HCT116 (cell line): ENCODE data around the gene TMEM235. TPM values are rescaled to one million over a fixed set of nuclear protein-coding genes. Genes with fewer than 3 reads are reported as not detected.

ENCODE experiments used
- ATAC-seq: fragments of 200-7000 bp; cut with Tn5 transposase; 2 replicates; pipeline ENCODE4 v1.9.1; 2020; ENCODE audit warnings: mild to moderate bottlenecking, moderate library complexity
- BruUV-seq: library from RNA; stranded (reverse); fragments of 400-500 nt; replicated peaks from 2 replicates; lab custom pipeline; 2021; lab: Mats Ljungman, UMichigan
- CTCF ChIA-PET: fragments of 300-600 bp; sonication (Branson Sonifier 250); formaldehyde crosslinking; loops from one replicate; lab custom pipeline; 2021; ENCODE audit warnings: antibody characterized with exemption; lab: Charles Lee
- POLR2A ChIA-PET: fragments of 300-600, 350-600 bp; sonication (Branson Sonifier 250); formaldehyde crosslinking; loops from one replicate; lab custom pipeline; 2021; ENCODE audit warnings: antibody characterized with exemption; lab: Charles Lee
- RAD21 ChIA-PET, 2 experiments: fragments of 300-600 bp; sonication (Branson Sonifier 250); formaldehyde crosslinking; loops; one replicate each; lab custom pipeline; 2023; ENCODE audit warnings: low total read pairs in 2 of 2; ENCODE audit not compliant: uncharacterized antibody in 2 of 2, unreplicated experiment in 2 of 2, low non-redundant PET in 1 of 2; lab: Charles Lee
- DNase-seq: peaks from one replicate; pipeline ENCODE4 v3.0.0-alpha.2; 2010; ENCODE audit warnings: low read depth, low spot score
- H2AFZ ChIP-seq: fragments of 200-600 bp; shearing (Covaris generic), sonication (generic); 2 replicates; pipeline ENCODE4 v1.6.1; 2017; ENCODE audit warnings: low read depth, mixed run types, mixed read lengths, antibody characterized with exemption, low read length; ENCODE audit not compliant: poor library complexity, severe bottlenecking
- H3K27ac ChIP-seq: 2 replicates; pipeline ENCODE4 v1.5.1; 2012; ENCODE audit warnings: low read depth, low read length
- H3K27me3 ChIP-seq: fragments of 200-600 bp; sonication (generic); 2 replicates; pipeline ENCODE4 v1.6.1; 2016; ENCODE audit warnings: mixed run types, low read length, mixed read lengths; ENCODE audit not compliant: insufficient read depth
- H3K36me3 ChIP-seq, 2 experiments: fragments of 200-500 bp in 1 of 2; fragments of 200-600 bp in 1 of 2; sonication (Bioruptor generic) in 1 of 2; sonication (generic) in 1 of 2; 2 replicates each; pipeline versions ENCODE4 v1.5.1 to v1.6.1; 2014 to 2016; ENCODE audit warnings: low read length in 2 of 2, inconsistent platforms in 1 of 2, mixed read lengths in 1 of 2, mixed run types in 1 of 2; ENCODE audit not compliant: insufficient read depth in 2 of 2, control insufficient read depth in 1 of 2
- H3K4me1 ChIP-seq, 2 experiments: fragments of 200-600 bp in 1 of 2; sonication (generic) in 1 of 2; 2 replicates each; pipeline versions ENCODE4 v1.5.1 to v1.6.1; 2012 to 2017; ENCODE audit warnings: low read length in 2 of 2, inconsistent platforms in 1 of 2, mild to moderate bottlenecking in 1 of 2, mixed read lengths in 1 of 2, mixed run types in 1 of 2, moderate library complexity in 1 of 2; ENCODE audit not compliant: insufficient read depth in 2 of 2, control insufficient read depth in 1 of 2
- H3K4me2 ChIP-seq: fragments of 200-600 bp; sonication (generic); 2 replicates; pipeline ENCODE4 v1.6.1; 2017; ENCODE audit warnings: mixed run types, low read length, mixed read lengths
- H3K4me3 ChIP-seq, 2 experiments: fragments of 200-600 bp in 1 of 2; sonication (generic) in 1 of 2; replicated peaks in 1 of 2; 2 replicates each; pipeline ENCODE4 v1.5.1; 2011 to 2016; ENCODE audit warnings: low read length in 2 of 2, control low read depth in 1 of 2, low read depth in 1 of 2, mild to moderate bottlenecking in 1 of 2, mixed read lengths in 1 of 2, mixed run types in 1 of 2
- H3K79me2 ChIP-seq: fragments of 200-600 bp; sonication (generic); 2 replicates; pipeline ENCODE4 v1.6.1; 2017; ENCODE audit warnings: mild to moderate bottlenecking, mixed run types, low read length, moderate library complexity, mixed read lengths; ENCODE audit not compliant: insufficient read depth
- H3K9ac ChIP-seq: fragments of 200-600 bp; sonication (generic); 2 replicates; pipeline ENCODE4 v1.6.1; 2016; ENCODE audit warnings: low read length, mixed read lengths
- H3K9me2 ChIP-seq: fragments of 200-600 bp; sonication (generic), shearing (Covaris generic); 2 replicates; pipeline ENCODE4 v1.6.1; 2017; ENCODE audit warnings: mixed run types, mild to moderate bottlenecking, moderate library complexity; ENCODE audit not compliant: insufficient read depth
- H3K9me3 ChIP-seq, 2 experiments: fragments of 200-500 bp in 1 of 2; fragments of 200-600 bp in 1 of 2; sonication (Bioruptor generic) in 1 of 2; sonication (generic) in 1 of 2; 2 replicates each; pipeline ENCODE4 v1.6.1; 2014 to 2017; ENCODE audit warnings: low read length in 2 of 2, mixed read lengths in 2 of 2, inconsistent platforms in 1 of 2, low read depth in 1 of 2, mild to moderate bottlenecking in 1 of 2, mixed run types in 1 of 2, moderate library complexity in 1 of 2; ENCODE audit not compliant: control insufficient read depth in 1 of 2, insufficient read depth in 1 of 2
- H4K20me1 ChIP-seq: fragments of 200-600 bp; sonication (generic), shearing (Covaris generic); 2 replicates; pipeline ENCODE4 v1.6.1; 2017; ENCODE audit warnings: mixed run types, mild to moderate bottlenecking, moderate library complexity; ENCODE audit not compliant: insufficient read depth
- CBX3 ChIP-seq: IDR thresholded peaks from 2 replicates; pipeline ENCODE4 v1.6.1; 2012; ENCODE audit warnings: low read depth
- CEBPB ChIP-seq: IDR thresholded peaks from 2 replicates; pipeline ENCODE4 v1.6.1; 2012; ENCODE audit warnings: low read depth
- REST ChIP-seq: IDR thresholded peaks from 2 replicates; pipeline ENCODE4 v1.6.1; 2012; ENCODE audit warnings: low read depth
- SIN3A ChIP-seq: IDR thresholded peaks from 2 replicates; pipeline ENCODE4 v1.6.1; 2012; ENCODE audit warnings: low read depth
- SP1 ChIP-seq: IDR thresholded peaks from 2 replicates; pipeline ENCODE4 v1.6.1; 2012; ENCODE audit warnings: low read depth
- SRF ChIP-seq: IDR thresholded peaks from 2 replicates; pipeline ENCODE4 v1.6.1; 2012; ENCODE audit warnings: low read depth
- intact Hi-C: fragments of 100-400 bp; cut with micrococcal nuclease; formaldehyde crosslinking; loops from 2 replicates; pipeline ENCODE4 v1.10.0; 2022
- total RNA-seq: library from RNA; stranded (reverse); gene quantifications from one replicate; pipeline ENCODE4 v1.2.1, GENCODE V29; 2021; ENCODE audit not compliant: unreplicated experiment

TMEM235 gene
- total RNA-seq, 1 experiment from 2014 or later = not detected

- no peak for TF ChIP-seq REST
- TF ChIP-seq CBX3 = no peak
These were observed 16.9 kb downstream of the TMEM235 start (continued) for GRCh38 chr17:78248051-78248914.

- no peak for TF ChIP-seq CEBPB
- TF ChIP-seq SIN3A = no peak
- no peak for TF ChIP-seq SRF
- TF ChIP-seq SP1 = no peak
- TF ChIP-seq, all 23 proteins: peak for 0
- ATAC-seq (no peak), DNase-seq (no peak)
- Histone ChIP-seq H3K36me3 (no peaks in the 10 kb centered on the region), H3K4me2 (no peak overlapping the region), H3K27me3 (no peaks in the 10 kb centered on the region), H3K9ac (no peak overlapping the region), H3K4me1 (peaks cover 5 to 10% of the 10 kb centered on the region in 2 experiments), H4K20me1 (no peaks in the 10 kb centered on the region), H3K9me3 (no peaks in the 10 kb centered on the region), H3K9me2 (no peaks in the 10 kb centered on the region), H2AFZ (no peak overlapping the region), H3K79me2 (no peaks in the 10 kb centered on the region), H3K4me3 (no peak overlapping the region), H3K27ac (no peak overlapping the region)
- CTCF ChIA-PET = interaction anchor here (0.9 to 3.0 kb wide), 6 partner anchors 10 to 230 kb away, joined by 3 to 61 read pairs (median 5); no protein-coding TSS in a partner anchor
- intact Hi-C loops = no loop called here
- no TSS peak for BruUV-seq
- POLR2A ChIA-PET = interaction anchor here (1.1 kb wide), 1 partner anchor 62 kb away, joined by 3 read pairs; the partner anchor contains the start of genes AFMID and TK1
- RAD21 ChIA-PET = interaction anchor here in 1 of 2 experiments (1.2 kb wide), 1 partner anchor 173 kb away, joined by 3 read pairs; no protein-coding TSS in a partner anchor
These were observed 17.8 kb downstream of the TMEM235 start for GRCh38 chr17:78249074-78249817.
